HepG2 (cell line): ENCODE data around the gene H19. TPM values are rescaled to one million over a fixed set of nuclear protein-coding genes. Genes with fewer than 3 reads are reported as not detected.

Source experiments
- ATAC-seq: fragments of 200-7000 bp; cut with Tn5 transposase; 3 replicates; pipeline ENCODE4 v1.9.1; 2020; ENCODE audit warnings: mild to moderate bottlenecking, moderate library complexity
- BruUV-seq: library from RNA; stranded (reverse); fragments of 400-500 nt; replicated peaks from 2 replicates; lab custom pipeline; 2021; lab: Mats Ljungman, UMichigan
- CTCF ChIA-PET: fragments of 300-600 bp; formaldehyde crosslinking; extraction: SDS; loops from one replicate; lab custom pipeline; 2021; ENCODE audit warnings: low total read pairs, inconsistent platforms, low intra/inter-chr PET ratio; lab: Yijun Ruan, JAX
- POLR2A ChIA-PET: fragments of 350-600 bp; sonication (Branson Sonifier 250); formaldehyde crosslinking; loops from one replicate; lab custom pipeline; 2020; ENCODE audit warnings: antibody characterized with exemption, inconsistent platforms; lab: Yijun Ruan, JAX
- DNase-seq: peaks from one replicate; pipeline ENCODE4 v3.0.0-alpha.2; 2015; ENCODE audit warnings: low spot score
- FAIRE-seq: peaks from 3 replicates; lab custom pipeline; 2011; peaks lifted over from hg19 to GRCh38; lab: Jason Lieb, UNC
- H2AFZ ChIP-seq: one replicate; pipeline ENCODE4 v1.6.1; 2011; ENCODE audit warnings: low read length, inconsistent platforms
- H3K27ac ChIP-seq: fragments of 300-600 bp; 3 replicates; pipeline ENCODE4 v1.8.0; 2011; ENCODE audit warnings: mixed run types, mild to moderate bottlenecking, mixed read lengths, low read length, inconsistent platforms; ENCODE audit not compliant: insufficient read depth; ENCODE audit errors: extremely low read length
- H3K27me3 ChIP-seq, 2 experiments: fragments of 200-600 bp in 1 of 2; 2 replicates in 1 of 2; 3 replicates in 1 of 2; pipeline versions ENCODE4 v1.6.0 to v1.8.0; 2011; ENCODE audit warnings: low read length in 2 of 2, mild to moderate bottlenecking in 2 of 2, moderate library complexity in 2 of 2, inconsistent platforms in 1 of 2; ENCODE audit not compliant: insufficient read depth in 2 of 2, control insufficient read depth in 1 of 2
- H3K36me3 ChIP-seq, 2 experiments: fragments of 200-600 bp in 1 of 2; replicated peaks in 1 of 2; 2 replicates in 1 of 2; 3 replicates in 1 of 2; pipeline versions ENCODE4 v1.5.1 to v1.8.0; 2011; ENCODE audit warnings: low read length in 2 of 2, inconsistent platforms in 1 of 2; ENCODE audit not compliant: insufficient read depth in 2 of 2, control insufficient read depth in 1 of 2
- H3K4me1 ChIP-seq: 2 replicates; pipeline ENCODE4 v1.5.1; 2012; ENCODE audit warnings: low read length, inconsistent platforms; ENCODE audit not compliant: insufficient read depth
- H3K4me2 ChIP-seq: 2 replicates; pipeline ENCODE4 v1.6.0; 2011; ENCODE audit warnings: low read depth, low read length, inconsistent platforms
- H3K4me3 ChIP-seq, 3 experiments: fragments of 200-600 bp in 1 of 3; sonication (generic), shearing (Covaris generic) in 1 of 3; replicated peaks in 1 of 3; 2 replicates each; pipeline ENCODE4 v1.5.1; 2011 to 2016; ENCODE audit warnings: low read length in 3 of 3, inconsistent platforms in 2 of 3, low read depth in 2 of 3, mild to moderate bottlenecking in 2 of 3, control low read depth in 1 of 3, mixed read lengths in 1 of 3; ENCODE audit not compliant: insufficient read depth in 1 of 3
- H3K79me2 ChIP-seq: one replicate; pipeline ENCODE4 v1.6.1; 2011; ENCODE audit warnings: low read length, inconsistent platforms; ENCODE audit not compliant: insufficient read depth
- H3K9ac ChIP-seq: 2 replicates; pipeline ENCODE4 v1.6.0; 2011; ENCODE audit warnings: mild to moderate bottlenecking, low read depth, low read length, inconsistent platforms; ENCODE audit not compliant: insufficient read depth
- H3K9me3 ChIP-seq: 2 replicates; pipeline ENCODE4 v1.5.1; 2012; ENCODE audit warnings: mild to moderate bottlenecking, low read length
- H4K20me1 ChIP-seq: 2 replicates; pipeline ENCODE4 v1.6.0; 2011; ENCODE audit warnings: inconsistent platforms, mild to moderate bottlenecking, low read length, moderate library complexity; ENCODE audit not compliant: insufficient read depth
- HNF1A ChIP-seq, 2 experiments: sonication (generic) in 1 of 2; formaldehyde crosslinking in 1 of 2; IDR thresholded peaks; 2 replicates each; pipeline versions ENCODE4 v1.4.0 to v1.6.1; 2016 to 2020; ENCODE audit warnings: borderline replicate concordance in 1 of 2, low read depth in 1 of 2, mild to moderate bottlenecking in 1 of 2, missing genetic modification reagents in 1 of 2
- MED8 ChIP-seq: sonication (generic); formaldehyde crosslinking; IDR thresholded peaks from 2 replicates; pipeline ENCODE4 v1.8.1; 2023; ENCODE audit warnings: mild to moderate bottlenecking, missing genetic modification reagents; ENCODE audit not compliant: insufficient replicate concordance
- NR2F6 ChIP-seq, 2 experiments: IDR thresholded peaks; 2 replicates each; pipeline ENCODE4 v1.6.1; 2016; ENCODE audit warnings: antibody characterized with exemption in 1 of 2, mild to moderate bottlenecking in 1 of 2
- PAX8 ChIP-seq: sonication (generic); formaldehyde crosslinking; IDR thresholded peaks from 2 replicates; pipeline ENCODE4 v1.8.0; 2022; ENCODE audit warnings: mild to moderate bottlenecking, missing genetic modification reagents, borderline replicate concordance
- SSRP1 ChIP-seq: IDR thresholded peaks from 2 replicates; pipeline ENCODE4 v1.6.1; 2016; ENCODE audit warnings: control low read depth
- TEAD3 ChIP-seq: optimal IDR thresholded peaks from 2 replicates; pipeline ENCODE3; 2016; ENCODE audit warnings: borderline replicate concordance
- U2AF2 ChIP-seq: fragments of 200-400 bp; formaldehyde crosslinking; IDR thresholded peaks from 2 replicates; pipeline ENCODE4 v1.6.1; 2017; ENCODE audit warnings: low read depth, mild to moderate bottlenecking, low read length
- YEATS2 ChIP-seq: sonication (generic); formaldehyde crosslinking; IDR thresholded peaks from 2 replicates; pipeline ENCODE4 v1.4.0; 2020; ENCODE audit warnings: missing genetic modification reagents, borderline replicate concordance
- ZFP36 ChIP-seq: fragments of 150-350 bp; IDR thresholded peaks from 2 replicates; pipeline ENCODE4 v1.6.1; 2018; ENCODE audit warnings: borderline replicate concordance, low read length, low read depth; ENCODE audit not compliant: partially characterized antibody
- ZNF260 ChIP-seq: sonication (generic); formaldehyde crosslinking; IDR thresholded peaks from 2 replicates; pipeline ENCODE4 v1.4.0; 2020; ENCODE audit warnings: missing genetic modification reagents, low read depth, mild to moderate bottlenecking, borderline replicate concordance
- ZNF382 ChIP-seq: sonication (generic); formaldehyde crosslinking; IDR thresholded peaks from 2 replicates; pipeline ENCODE4 v1.5.0; 2020; ENCODE audit warnings: missing genetic modification reagents, mild to moderate bottlenecking, borderline replicate concordance
- ZNF460 ChIP-seq: sonication (generic); formaldehyde crosslinking; IDR thresholded peaks from 2 replicates; pipeline ENCODE4 v1.5.1; 2020; ENCODE audit warnings: missing genetic modification reagents, mild to moderate bottlenecking, borderline replicate concordance
- ZNF549 ChIP-seq: sonication (generic); formaldehyde crosslinking; IDR thresholded peaks from 2 replicates; pipeline ENCODE4 v1.5.0; 2020; ENCODE audit warnings: missing genetic modification reagents
- ZNF558 ChIP-seq: sonication (generic); formaldehyde crosslinking; IDR thresholded peaks from 2 replicates; pipeline ENCODE4 v1.9.0; 2022; ENCODE audit warnings: mild to moderate bottlenecking, missing genetic modification reagents, borderline replicate concordance
- ZNF772 ChIP-seq: sonication (generic); formaldehyde crosslinking; IDR thresholded peaks from 2 replicates; pipeline ENCODE4 v1.5.0; 2020; ENCODE audit warnings: mild to moderate bottlenecking, missing genetic modification reagents
- ZNF83 ChIP-seq: sonication (generic); formaldehyde crosslinking; IDR thresholded peaks from 2 replicates; pipeline ENCODE4 v1.4.0; 2020; ENCODE audit warnings: missing genetic modification reagents, mild to moderate bottlenecking, borderline replicate concordance
- WGBS: methylation state at CpG from one replicate; pipeline ENCODE4 v1.1.6; 2017; ENCODE audit warnings: low lambda C conversion rate; 5-methylcytosine and 5-hydroxymethylcytosine counted together
- in situ Hi-C: cut with HindIII; loops from 2 replicates; pipeline ENCODE4 v1.10.0; 2017; ENCODE audit warnings: low pct_unique_long_range_greater_than_20kb; ENCODE audit not compliant: extremely low pct_ligation_motif_present
- intact Hi-C: fragments of 100-400 bp; cut with micrococcal nuclease; formaldehyde crosslinking; loops from one replicate; pipeline ENCODE4 v1.10.0; 2022; ENCODE audit not compliant: unreplicated experiment
- polyA plus RNA-seq, 8 experiments: library from polyadenylated mRNA; depleted of rRNA in 3 of 8; stranded (reverse) in 7 of 8; unstranded in 1 of 8; fragments of >200 nt; fragmentation: Illumina TruSeq in 4 of 8; extraction: Trizol in 4 of 8; gene quantifications; 2 replicates each; pipeline versions ENCODE4 v1.2.1 to v1.2.3, GENCODE V29; 2011 to 2016; ENCODE audit warnings: low read depth in 4 of 8, missing spikeins in 1 of 8, mixed read lengths in 1 of 8; ENCODE audit not compliant: insufficient read depth in 1 of 8
- total RNA-seq, 5 experiments: library from RNA; depleted of rRNA; stranded (reverse); fragments of >200 nt; fragmentation: Illumina TruSeq; extraction: Trizol; gene quantifications; 2 replicates each; pipeline ENCODE4 v1.2.3, GENCODE V29; 2016; ENCODE audit warnings: low read depth in 1 of 5

The H19 gene
- total and polyA plus RNA-seq, 2 of the 13 experiments (the other 11 are each of a cell fraction or from before 2014, with no cell fraction given): 1.2 to 2.4 TPM

GRCh38 chr11:1964955-1965354 is 32.7 kb downstream of the H19 start:
- TF ChIP-seq ZNF558 (no peak), ZFP36 (no peak), MED8 (CRISPR knock-in tag) (no peak), SSRP1 (CRISPR knock-in tag) (no peak), ZNF549 (CRISPR knock-in tag) (no peak), ZNF772 (CRISPR knock-in tag) (no peak), ZNF260 (no peak), U2AF2 (no peak)
- no TSS peak for BruUV-seq
- H3K9me3 ChIP-seq: no peaks in the 10 kb centered on the region
- no peaks in the 10 kb centered on the region for H3K36me3 ChIP-seq
- no peak for ATAC-seq
- no peak overlapping the region for H3K4me3 ChIP-seq
- POLR2A ChIA-PET: interaction anchor here (26.2 kb wide), 1 partner anchor 22 kb away, joined by 720 read pairs; no protein-coding TSS in a partner anchor
- H3K27ac ChIP-seq: no peak overlapping the region
- H3K9ac ChIP-seq: no peak overlapping the region
- in situ Hi-C loops: no loop called here
- no CpG with 5 or more reads among the region's 20 CpGs for WGBS
- H3K79me2 ChIP-seq: no peaks in the 10 kb centered on the region
- CTCF ChIA-PET: no interaction called here
- no peak overlapping the region for H2AFZ ChIP-seq
- H3K27me3 ChIP-seq: no peaks in the 10 kb centered on the region
- no peak for FAIRE-seq
- intact Hi-C loops: no loop called here
- H3K4me1 ChIP-seq: no peaks in the 10 kb centered on the region
- no peaks in the 10 kb centered on the region for H4K20me1 ChIP-seq
- no peak overlapping the region for H3K4me2 ChIP-seq
- no peak for DNase-seq

GRCh38 chr11:1964348-1964747 is 33.3 kb downstream of the H19 start:
- POLR2A ChIA-PET: interaction anchor here (26.2 kb wide), 1 partner anchor 23 kb away, joined by 720 read pairs; no protein-coding TSS in a partner anchor
- intact Hi-C loops: no loop called here
- no peak for ATAC-seq
- TF ChIP-seq ZNF83 (no peak), HNF1A (IDR thresholded peaks at IDR 0.05; ENCODE audit: low read depth) (no peak), HNF1A (CRISPR knock-in tag; IDR thresholded peaks at IDR 0.05; ENCODE audit: borderline replicate concordance) (no peak), TEAD3 (CRISPR knock-in tag) (no peak), YEATS2 (CRISPR knock-in tag) (no peak), PAX8 (CRISPR knock-in tag) (no peak), ZNF460 (CRISPR knock-in tag) (no peak), NR2F6 (IDR thresholded peaks at IDR 0.05) (no peak), NR2F6 (CRISPR knock-in tag; IDR thresholded peaks at IDR 0.05) (no peak), ZNF382 (CRISPR knock-in tag) (no peak)

More at GRCh38 chr11:1964348-1964747, 33.3 kb downstream of the H19 start:
- Histone ChIP-seq H3K9ac (no peak overlapping the region), H3K4me3 (no peak overlapping the region), H4K20me1 (no peaks in the 10 kb centered on the region), H3K36me3 (no peaks in the 10 kb centered on the region), H2AFZ (no peak overlapping the region), H3K27me3 (no peaks in the 10 kb centered on the region), H3K27ac (no peak overlapping the region), H3K79me2 (no peaks in the 10 kb centered on the region), H3K9me3 (no peaks in the 10 kb centered on the region), H3K4me1 (no peaks in the 10 kb centered on the region), H3K4me2 (no peak overlapping the region)
- no TSS peak for BruUV-seq
- CTCF ChIA-PET: no interaction called here
- FAIRE-seq (no peak), DNase-seq (no peak)
- in situ Hi-C loops: no loop called here
- WGBS: no CpG with 5 or more reads among the region's 17 CpGs
